SK-N-SH (cell line): Measurements from ENCODE around the gene P4HTM.

Experiments used
- POLR2AphosphoS5 ChIP-seq: IDR thresholded peaks from 2 replicates; pipeline ENCODE4 v1.6.1; 2012; ENCODE audit warnings: low read depth, low read length
- TF ChIP-seq, protein P1 (sequence below): fragments of 200-600 bp; sonication (generic); IDR thresholded peaks from 2 replicates; pipeline ENCODE4 v1.6.1; 2017; ENCODE audit warnings: antibody characterized with exemption, mild to moderate bottlenecking, moderate library complexity

DNA sequence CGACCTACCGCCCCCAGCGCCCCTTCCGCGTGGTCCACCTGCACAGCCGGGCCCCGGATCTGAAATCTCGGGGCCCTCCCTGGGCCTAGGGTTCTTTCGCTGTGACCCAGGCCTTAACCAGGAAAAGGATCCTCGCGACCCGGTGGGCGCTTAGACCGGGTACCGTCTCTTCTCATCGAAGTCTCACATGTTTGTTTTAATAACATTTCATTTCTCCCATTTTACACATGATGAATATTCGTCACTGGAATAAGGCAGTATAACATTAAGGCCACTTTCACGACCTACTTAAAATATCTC is 28.6 kb downstream of the P4HTM start:
- TF ChIP-seq, protein P1, sequence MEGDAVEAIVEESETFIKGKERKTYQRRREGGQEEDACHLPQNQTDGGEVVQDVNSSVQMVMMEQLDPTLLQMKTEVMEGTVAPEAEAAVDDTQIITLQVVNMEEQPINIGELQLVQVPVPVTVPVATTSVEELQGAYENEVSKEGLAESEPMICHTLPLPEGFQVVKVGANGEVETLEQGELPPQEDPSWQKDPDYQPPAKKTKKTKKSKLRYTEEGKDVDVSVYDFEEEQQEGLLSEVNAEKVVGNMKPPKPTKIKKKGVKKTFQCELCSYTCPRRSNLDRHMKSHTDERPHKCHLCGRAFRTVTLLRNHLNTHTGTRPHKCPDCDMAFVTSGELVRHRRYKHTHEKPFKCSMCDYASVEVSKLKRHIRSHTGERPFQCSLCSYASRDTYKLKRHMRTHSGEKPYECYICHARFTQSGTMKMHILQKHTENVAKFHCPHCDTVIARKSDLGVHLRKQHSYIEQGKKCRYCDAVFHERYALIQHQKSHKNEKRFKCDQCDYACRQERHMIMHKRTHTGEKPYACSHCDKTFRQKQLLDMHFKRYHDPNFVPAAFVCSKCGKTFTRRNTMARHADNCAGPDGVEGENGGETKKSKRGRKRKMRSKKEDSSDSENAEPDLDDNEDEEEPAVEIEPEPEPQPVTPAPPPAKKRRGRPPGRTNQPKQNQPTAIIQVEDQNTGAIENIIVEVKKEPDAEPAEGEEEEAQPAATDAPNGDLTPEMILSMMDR, result no peak
- TF ChIP-seq POLR2AphosphoS5, result peak; percentile 14; the same call in 1 of the 2 replicates
